ENCODE results near the gene RXRG.

Gene RXRG

DNA sequence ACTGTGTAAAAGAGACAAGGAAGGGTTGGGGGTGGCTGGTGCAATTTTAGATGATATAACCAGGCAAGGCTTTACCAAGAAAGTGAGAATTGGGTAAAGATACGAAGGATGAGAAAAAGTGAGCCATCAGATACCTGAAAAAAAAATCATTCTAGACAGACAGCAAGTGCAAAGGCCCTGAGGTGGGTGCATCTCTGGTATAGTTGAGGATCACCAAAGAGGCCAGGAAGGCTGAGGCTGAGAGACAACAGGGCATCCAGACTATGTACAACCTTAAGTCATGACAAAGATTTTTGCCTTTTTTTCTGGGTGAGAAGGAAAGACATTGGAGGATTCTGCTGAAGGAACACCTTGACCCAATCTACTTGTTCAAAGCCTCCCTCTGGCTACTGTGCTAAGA is 29.9 kb downstream of the RXRG start:
- no peak for DNase-seq (ENCODE audit: low read depth, low spot score)
- ChIA-PET POLR2A (no interaction called here), CTCF (no interaction called here)
- H3K4me3 ChIP-seq (ENCODE audit: low read depth, low read length), result no peak overlapping the region
- TF ChIP-seq, protein P1, sequence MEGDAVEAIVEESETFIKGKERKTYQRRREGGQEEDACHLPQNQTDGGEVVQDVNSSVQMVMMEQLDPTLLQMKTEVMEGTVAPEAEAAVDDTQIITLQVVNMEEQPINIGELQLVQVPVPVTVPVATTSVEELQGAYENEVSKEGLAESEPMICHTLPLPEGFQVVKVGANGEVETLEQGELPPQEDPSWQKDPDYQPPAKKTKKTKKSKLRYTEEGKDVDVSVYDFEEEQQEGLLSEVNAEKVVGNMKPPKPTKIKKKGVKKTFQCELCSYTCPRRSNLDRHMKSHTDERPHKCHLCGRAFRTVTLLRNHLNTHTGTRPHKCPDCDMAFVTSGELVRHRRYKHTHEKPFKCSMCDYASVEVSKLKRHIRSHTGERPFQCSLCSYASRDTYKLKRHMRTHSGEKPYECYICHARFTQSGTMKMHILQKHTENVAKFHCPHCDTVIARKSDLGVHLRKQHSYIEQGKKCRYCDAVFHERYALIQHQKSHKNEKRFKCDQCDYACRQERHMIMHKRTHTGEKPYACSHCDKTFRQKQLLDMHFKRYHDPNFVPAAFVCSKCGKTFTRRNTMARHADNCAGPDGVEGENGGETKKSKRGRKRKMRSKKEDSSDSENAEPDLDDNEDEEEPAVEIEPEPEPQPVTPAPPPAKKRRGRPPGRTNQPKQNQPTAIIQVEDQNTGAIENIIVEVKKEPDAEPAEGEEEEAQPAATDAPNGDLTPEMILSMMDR (IDR thresholded peaks at IDR 0.05; ENCODE audit: insufficient read depth, low read length, missing control alignments), result no peak

DNA sequence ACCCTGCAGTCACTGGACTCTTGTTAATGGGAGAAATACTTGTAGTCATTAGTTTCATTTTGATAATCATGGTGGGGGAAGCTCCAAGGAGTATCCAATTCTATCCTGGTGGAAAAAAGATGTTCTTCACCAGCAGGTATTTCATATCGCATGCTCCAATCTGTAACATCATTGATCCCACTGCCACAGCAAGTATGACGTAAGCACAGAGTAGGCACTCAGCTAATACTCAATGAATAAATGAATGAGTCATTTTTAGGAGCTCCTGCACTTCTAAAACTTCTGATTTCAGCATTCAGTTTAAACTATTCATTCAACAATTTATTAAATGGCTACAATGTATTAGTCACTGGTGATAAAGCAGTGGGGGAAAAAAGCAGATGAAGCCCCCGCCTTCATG is 30.3 kb downstream of the RXRG start:
- CTCF ChIA-PET, result interaction anchor here (1.7 kb wide), 1 partner anchor 180 kb away, joined by 3 read pairs; no protein-coding TSS in a partner anchor
- TF ChIP-seq, protein P1 (IDR thresholded peaks at IDR 0.05; ENCODE audit: insufficient read depth, low read length, missing control alignments), result no peak
- no peak overlapping the region for H3K4me3 ChIP-seq (ENCODE audit: low read depth, low read length)
- no peak for DNase-seq (ENCODE audit: low read depth, low spot score)
- POLR2A ChIA-PET, result no interaction called here

DNA sequence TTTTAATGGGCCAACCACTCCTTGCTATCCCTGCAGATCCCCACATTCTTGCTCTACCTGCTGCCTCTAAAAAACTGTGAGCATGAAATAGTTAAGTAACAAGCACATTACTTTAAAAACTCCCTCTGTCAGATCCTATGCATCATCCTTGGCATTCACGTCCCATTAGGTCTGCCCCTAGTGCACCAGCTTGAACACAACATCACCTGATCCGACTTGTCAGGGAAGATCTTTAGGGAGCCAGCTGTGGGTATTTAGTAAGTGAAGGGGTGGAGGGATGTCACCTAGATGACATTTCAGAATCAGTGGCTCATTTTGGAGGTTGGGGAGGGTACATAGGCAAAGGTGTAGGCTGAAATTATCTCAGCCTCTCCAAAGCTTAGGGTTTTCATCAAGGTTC is 33.5 kb downstream of the RXRG start:
- CTCF ChIA-PET, result interaction anchor here (0.9 to 1.4 kb wide), 2 partner anchors 44 to 183 kb away, joined by 3 to 4 read pairs; no protein-coding TSS in a partner anchor
- no peak for DNase-seq (ENCODE audit: low read depth, low spot score)
- no peak overlapping the region for H3K4me3 ChIP-seq (ENCODE audit: low read depth, low read length)
- POLR2A ChIA-PET, result no interaction called here
- TF ChIP-seq, protein P1 (IDR thresholded peaks at IDR 0.05; ENCODE audit: insufficient read depth, low read length, missing control alignments), result no peak

DNA sequence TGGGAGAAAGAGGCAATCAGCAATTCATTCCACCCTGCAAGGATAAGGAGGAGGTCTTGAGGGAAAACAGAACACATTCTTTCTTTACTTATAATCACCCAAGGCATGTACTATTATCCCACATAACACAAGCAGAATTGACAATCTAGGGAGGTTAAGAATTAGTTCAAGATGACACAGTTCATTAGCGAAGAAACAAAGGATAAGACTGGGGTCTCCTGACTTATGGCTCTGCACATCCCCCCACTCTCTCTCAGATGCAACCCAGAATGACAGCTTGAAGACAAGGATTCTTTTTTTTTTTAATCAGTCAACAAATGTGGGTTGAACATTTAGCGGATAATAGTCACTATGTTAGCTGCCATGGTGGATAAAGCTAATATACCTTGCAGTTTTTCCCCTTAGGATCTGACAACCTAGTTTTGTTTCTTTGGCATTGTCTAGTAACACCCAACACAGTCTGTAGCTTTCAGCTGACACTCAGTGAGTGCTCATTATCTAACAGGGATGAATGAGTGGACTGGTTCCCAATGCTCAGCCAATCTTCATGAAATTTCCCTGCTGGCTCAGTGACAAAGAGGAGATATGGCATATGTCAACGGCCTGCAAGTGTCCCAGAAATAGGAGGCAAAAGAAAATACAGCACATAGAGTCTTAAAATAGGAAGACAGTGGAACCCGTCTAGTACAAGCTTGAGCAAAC is 35.1 kb downstream of the RXRG start:
- ChIA-PET CTCF (no interaction called here), POLR2A (interaction anchor here (0.5 kb wide), 1 partner anchor 702 kb away, joined by 3 read pairs; no protein-coding TSS in a partner anchor)
- TF ChIP-seq, protein P1 (IDR thresholded peaks at IDR 0.05; ENCODE audit: insufficient read depth, low read length, missing control alignments), result no peak
- no peak for DNase-seq (ENCODE audit: low read depth, low spot score)
- no peak overlapping the region for H3K4me3 ChIP-seq (ENCODE audit: low read depth, low read length)

DNA sequence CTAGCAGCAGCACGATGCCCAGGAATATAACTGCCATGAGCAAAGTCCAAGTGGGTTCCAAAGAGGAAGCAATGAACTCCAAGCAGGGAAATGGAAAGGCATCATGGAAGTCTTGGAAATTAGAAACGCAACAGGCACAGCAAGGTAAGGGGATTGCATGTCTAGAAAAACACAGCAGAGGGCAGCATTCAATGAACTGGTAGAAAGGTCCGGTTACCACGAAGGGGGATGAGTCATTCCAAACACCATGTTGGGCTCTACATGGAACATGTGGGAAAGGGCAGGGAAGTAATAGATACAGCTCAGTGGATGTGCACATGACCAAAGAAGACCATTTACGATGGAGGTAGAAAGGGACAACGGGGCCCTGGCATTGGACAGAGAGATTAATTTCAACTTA is 36.4 kb downstream of the RXRG start:
- POLR2A ChIA-PET, result no interaction called here
- H3K4me3 ChIP-seq (ENCODE audit: low read depth, low read length), result no peak overlapping the region
- CTCF ChIA-PET, result interaction anchor here (1.5 kb wide), 1 partner anchor 184 kb away, joined by 4 read pairs; no protein-coding TSS in a partner anchor
- DNase-seq (ENCODE audit: low read depth, low spot score), result no peak
- TF ChIP-seq, protein P1 (IDR thresholded peaks at IDR 0.05; ENCODE audit: insufficient read depth, low read length, missing control alignments), result no peak

DNA sequence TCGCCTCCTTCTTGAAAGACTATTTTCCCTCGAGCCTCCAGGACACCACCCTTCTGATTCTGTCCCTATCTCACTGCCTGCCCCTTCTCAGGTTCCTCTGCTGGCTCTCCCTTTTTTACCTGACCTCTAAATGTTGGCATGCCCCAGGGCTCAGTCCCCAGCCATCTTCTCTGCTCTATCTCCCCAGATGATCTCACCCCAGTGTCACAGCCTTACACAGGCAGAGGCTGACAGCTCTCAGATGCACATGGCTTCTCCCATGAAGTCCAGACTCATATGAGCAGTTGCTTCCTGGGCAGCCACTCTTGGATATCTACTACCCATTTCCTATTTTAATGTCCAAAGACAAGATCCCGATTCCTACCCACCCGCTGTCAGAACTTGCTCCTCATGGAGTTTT is 37.5 kb downstream of the RXRG start:
- no peak for DNase-seq (ENCODE audit: low read depth, low spot score)
- ChIA-PET CTCF (interaction anchor here (5.0 kb wide), 1 partner anchor 187 kb away, joined by 38 read pairs; no protein-coding TSS in a partner anchor), POLR2A (no interaction called here)
- TF ChIP-seq, protein P1 (IDR thresholded peaks at IDR 0.05; ENCODE audit: insufficient read depth, low read length, missing control alignments), result no peak
- no peak overlapping the region for H3K4me3 ChIP-seq (ENCODE audit: low read depth, low read length)

Data from AG04449 (cell line).